ENCODE results near the gene MCAM. TPM values are rescaled to one million over a fixed set of nuclear protein-coding genes. Genes with fewer than 3 reads are reported as not detected.

MCAM gene
- total and polyA plus RNA-seq, 4 donors, result 274 to 1,386 (median 506) TPM

GRCh38 chr11:119323532-119324033 is 6.7 kb upstream of the MCAM start:
- H3K4me3 ChIP-seq (ENCODE audit: low read length in 2 of 2), result no peak overlapping the region
- no peak for ATAC-seq (ENCODE audit: low FRiP score)
- no peaks in the 10 kb centered on the region for H3K27me3 ChIP-seq (ENCODE audit: control insufficient read depth in 1 of 2, insufficient read depth in 2 of 2, low read length in 1 of 2)
- no peaks in the 10 kb centered on the region for H3K36me3 ChIP-seq (ENCODE audit: control insufficient read depth in 1 of 2, insufficient read depth in 2 of 2, low read length in 1 of 2)
- peak; percentile 75 to 90 for DNase-seq
- H3K27ac ChIP-seq (ENCODE audit: low read depth in 1 of 2, low read length in 2 of 2), result no peak overlapping the region
- H3K9me3 ChIP-seq (ENCODE audit: control insufficient read depth, low read length), result no peaks in the 10 kb centered on the region
- intact Hi-C loops (cut with DNase I), result loop anchor here (2.0 to 5.0 kb wide), 3 partner anchors 39 to 126 kb away; partner anchors contain the start of gene CBL (in 1 of the 2)
- 13 to 15% methylated on average over 8 of the region's 8 CpGs for WGBS, 2 donors
- no peaks in the 10 kb centered on the region for H3K4me1 ChIP-seq (ENCODE audit: control insufficient read depth in 1 of 2, insufficient read depth in 2 of 2, low read length in 2 of 2)

GRCh38 chr11:119322921-119323531 is 6.1 kb upstream of the MCAM start:
- WGBS, 2 donors, result 78 to 81% methylated on average over 18 to 20 of the region's 20 CpGs
- Histone ChIP-seq H3K27me3 (ENCODE audit: control insufficient read depth in 1 of 2, insufficient read depth in 2 of 2, low read length in 1 of 2) (no peaks in the 10 kb centered on the region), H3K27ac (ENCODE audit: low read depth in 1 of 2, low read length in 2 of 2) (no peak overlapping the region), H3K9me3 (ENCODE audit: control insufficient read depth, low read length) (no peaks in the 10 kb centered on the region), H3K4me1 (ENCODE audit: control insufficient read depth in 1 of 2, insufficient read depth in 2 of 2, low read length in 2 of 2) (no peaks in the 10 kb centered on the region), H3K36me3 (ENCODE audit: control insufficient read depth in 1 of 2, insufficient read depth in 2 of 2, low read length in 1 of 2) (no peaks in the 10 kb centered on the region), H3K4me3 (ENCODE audit: low read length in 2 of 2) (no peak overlapping the region)
- ATAC-seq (ENCODE audit: low FRiP score) (no peak), DNase-seq (no peak)
- intact Hi-C loops (cut with DNase I), result loop anchor here (2.0 to 5.0 kb wide), 3 partner anchors 38 to 126 kb away; partner anchors contain the start of gene CBL (in 1 of the 2)

GRCh38 chr11:119322360-119322739 is 5.4 kb upstream of the MCAM start:
- WGBS, 2 donors, result 70 to 73% methylated on average over 6 of the region's 6 CpGs
- Histone ChIP-seq H3K36me3 (ENCODE audit: control insufficient read depth in 1 of 2, insufficient read depth in 2 of 2, low read length in 1 of 2) (no peaks in the 10 kb centered on the region), H3K9me3 (ENCODE audit: control insufficient read depth, low read length) (no peaks in the 10 kb centered on the region), H3K27ac (ENCODE audit: low read depth in 1 of 2, low read length in 2 of 2) (no peak overlapping the region), H3K27me3 (ENCODE audit: control insufficient read depth in 1 of 2, insufficient read depth in 2 of 2, low read length in 1 of 2) (no peaks in the 10 kb centered on the region), H3K4me1 (ENCODE audit: control insufficient read depth in 1 of 2, insufficient read depth in 2 of 2, low read length in 2 of 2) (no peaks in the 10 kb centered on the region), H3K4me3 (ENCODE audit: low read length in 2 of 2) (no peak overlapping the region)
- no peak for DNase-seq
- intact Hi-C loops (cut with DNase I), result loop anchor here (2.0 to 5.0 kb wide), 3 partner anchors 38 to 125 kb away; partner anchors contain the start of gene CBL (in 1 of the 2)
- no peak for ATAC-seq (ENCODE audit: low FRiP score)

GRCh38 chr11:119320776-119321524 is 4.0 kb upstream of the MCAM start:
- no peaks in the 10 kb centered on the region for H3K9me3 ChIP-seq (ENCODE audit: control insufficient read depth, low read length)
- no peaks in the 10 kb centered on the region for H3K36me3 ChIP-seq (ENCODE audit: control insufficient read depth in 1 of 2, insufficient read depth in 2 of 2, low read length in 1 of 2)
- ATAC-seq (ENCODE audit: low FRiP score) (peak; percentile 74), DNase-seq (peak; percentile 80 to 92)
- peak overlapping the region; percentile 79 to 97 for H3K27ac ChIP-seq (ENCODE audit: low read depth in 1 of 2, low read length in 2 of 2)
- WGBS, 2 donors, result 1% methylated on average over 56 to 60 of the region's 60 CpGs
- intact Hi-C loops (cut with DNase I), result loop anchor here (5.0 kb wide), 2 partner anchors 114 to 124 kb away; partner anchors contain the start of gene CBL (in 1 of the 2)
- peak overlapping the region; percentile 16 to 35 for H3K4me3 ChIP-seq (ENCODE audit: low read length in 2 of 2)
- H3K4me1 ChIP-seq (ENCODE audit: control insufficient read depth in 1 of 2, insufficient read depth in 2 of 2, low read length in 2 of 2), result no peaks in the 10 kb centered on the region
- H3K27me3 ChIP-seq (ENCODE audit: control insufficient read depth in 1 of 2, insufficient read depth in 2 of 2, low read length in 1 of 2), result no peaks in the 10 kb centered on the region

- no peaks in the 10 kb centered on the region for H3K4me1 ChIP-seq (ENCODE audit: control insufficient read depth in 1 of 2, insufficient read depth in 2 of 2, low read length in 2 of 2)
- peak overlapping the region; percentile 79 to 97 for H3K27ac ChIP-seq (ENCODE audit: low read depth in 1 of 2, low read length in 2 of 2)
- H3K4me3 ChIP-seq (ENCODE audit: low read length in 2 of 2), result peak overlapping the region; percentile 16 to 35
- WGBS, 2 donors, result 10 to 15% methylated on average over 17 of the region's 17 CpGs
- no peaks in the 10 kb centered on the region for H3K27me3 ChIP-seq (ENCODE audit: control insufficient read depth in 1 of 2, insufficient read depth in 2 of 2, low read length in 1 of 2)
- H3K9me3 ChIP-seq (ENCODE audit: control insufficient read depth, low read length), result no peaks in the 10 kb centered on the region
- intact Hi-C loops (cut with DNase I), result loop anchor here (5.0 kb wide), 2 partner anchors 113 to 123 kb away; partner anchors contain the start of gene CBL (in 1 of the 2)
- ATAC-seq (ENCODE audit: low FRiP score) (no peak), DNase-seq (no peak)
- H3K36me3 ChIP-seq (ENCODE audit: control insufficient read depth in 1 of 2, insufficient read depth in 2 of 2, low read length in 1 of 2), result no peaks in the 10 kb centered on the region
Observed at GRCh38 chr11:119320240-119320775, 3.4 kb upstream of the MCAM start.

- 48 to 58% methylated on average over 11 of the region's 11 CpGs for WGBS, 2 donors
- H3K9me3 ChIP-seq (ENCODE audit: control insufficient read depth, low read length), result no peaks in the 10 kb centered on the region
- intact Hi-C loops (cut with DNase I), result loop anchor here (5.0 kb wide), 2 partner anchors 112 to 122 kb away; partner anchors contain the start of gene CBL (in 1 of the 2)
- no peak overlapping the region for H3K4me3 ChIP-seq (ENCODE audit: low read length in 2 of 2)
- no peak for DNase-seq
- no peak for ATAC-seq (ENCODE audit: low FRiP score)
- peaks cover 0 to 1% of the 10 kb centered on the region in 2 donors for H3K36me3 ChIP-seq (ENCODE audit: control insufficient read depth in 1 of 2, insufficient read depth in 2 of 2, low read length in 1 of 2)
- no peaks in the 10 kb centered on the region for H3K4me1 ChIP-seq (ENCODE audit: control insufficient read depth in 1 of 2, insufficient read depth in 2 of 2, low read length in 2 of 2)
- H3K27ac ChIP-seq (ENCODE audit: low read depth in 1 of 2, low read length in 2 of 2), result peak overlapping the region; percentile 63 to 97
- no peaks in the 10 kb centered on the region for H3K27me3 ChIP-seq (ENCODE audit: control insufficient read depth in 1 of 2, insufficient read depth in 2 of 2, low read length in 1 of 2)
Observed at GRCh38 chr11:119319700-119320239, 2.8 kb upstream of the MCAM start.

GRCh38 chr11:119319136-119319699 is 2.3 kb upstream of the MCAM start:
- intact Hi-C loops (cut with DNase I), result no loop called here
- ATAC-seq (ENCODE audit: low FRiP score) (no peak), DNase-seq (no peak)
- Histone ChIP-seq H3K36me3 (ENCODE audit: control insufficient read depth in 1 of 2, insufficient read depth in 2 of 2, low read length in 1 of 2) (peaks cover 0 to 5% of the 10 kb centered on the region in 2 donors), H3K4me3 (ENCODE audit: low read length in 2 of 2) (no peak overlapping the region), H3K4me1 (ENCODE audit: control insufficient read depth in 1 of 2, insufficient read depth in 2 of 2, low read length in 2 of 2) (no peaks in the 10 kb centered on the region), H3K27me3 (ENCODE audit: control insufficient read depth in 1 of 2, insufficient read depth in 2 of 2, low read length in 1 of 2) (no peaks in the 10 kb centered on the region), H3K9me3 (ENCODE audit: control insufficient read depth, low read length) (no peaks in the 10 kb centered on the region), H3K27ac (ENCODE audit: low read depth in 1 of 2, low read length in 2 of 2) (peak overlapping the region; percentile 63 to 97)
- 38 to 49% methylated on average over 8 of the region's 8 CpGs for whole genome bisulfite sequencing, 2 donors
